SIG-M5 (cell line): ENCODE data around the gene AKAP6.

ENCODE experiments used
- DNase-seq: peaks from one replicate; lab custom pipeline; 2025; lab: John Stamatoyannopoulos, UW

AKAP6 gene

GRCh38 chr14:32710231-32710671, 381.2 kb downstream of the AKAP6 start:
- no peak for DNase-seq

- no peak for DNase-seq
These were observed 381.9 kb downstream of the AKAP6 start for GRCh38 chr14:32710731-32711680.

- DNase-seq: no peak
These were observed 384.8 kb downstream of the AKAP6 start for GRCh38 chr14:32713856-32714255.

- DNase-seq: no peak
These were observed 390.5 kb downstream of the AKAP6 start for GRCh38 chr14:32719601-32720000.

- DNase-seq: no peak
These were observed 391.8 kb downstream of the AKAP6 start for GRCh38 chr14:32720927-32721326.

- DNase-seq: no peak
These were observed 393.6 kb downstream of the AKAP6 start for GRCh38 chr14:32722631-32723183.

- no peak for DNase-seq
These were observed 395.9 kb downstream of the AKAP6 start for GRCh38 chr14:32724867-32725471.

GRCh38 chr14:32726516-32726915, 397.4 kb downstream of the AKAP6 start:
- no peak for DNase-seq

- DNase-seq: no peak
These were observed 398.7 kb downstream of the AKAP6 start for GRCh38 chr14:32727832-32728231.

GRCh38 chr14:32728526-32728925, 399.4 kb downstream of the AKAP6 start:
- DNase-seq: no peak

- DNase-seq: no peak
These were observed 399.9 kb downstream of the AKAP6 start for GRCh38 chr14:32728976-32729375.

- DNase-seq: no peak
These were observed 402.2 kb downstream of the AKAP6 start for GRCh38 chr14:32731249-32731648.

GRCh38 chr14:32733015-32733414, 403.9 kb downstream of the AKAP6 start:
- DNase-seq: no peak

- DNase-seq: no peak
These were observed 405.2 kb downstream of the AKAP6 start for GRCh38 chr14:32734261-32734660.

- DNase-seq: no peak
These were observed 408.5 kb downstream of the AKAP6 start for GRCh38 chr14:32737621-32738020.

- no peak for DNase-seq
These were observed 409.2 kb downstream of the AKAP6 start for GRCh38 chr14:32738206-32738871.

GRCh38 chr14:32744811-32745445, 415.8 kb downstream of the AKAP6 start:
- no peak for DNase-seq

GRCh38 chr14:32754209-32754608, 425.1 kb downstream of the AKAP6 start:
- DNase-seq: no peak

GRCh38 chr14:32756173-32756572, 427.1 kb downstream of the AKAP6 start:
- no peak for DNase-seq

- DNase-seq: no peak
These were observed 427.7 kb downstream of the AKAP6 start for GRCh38 chr14:32756775-32757174.

GRCh38 chr14:32757568-32757967, 428.5 kb downstream of the AKAP6 start:
- DNase-seq: no peak

GRCh38 chr14:32761381-32761968, 432.4 kb downstream of the AKAP6 start:
- DNase-seq: no peak
